GM12878 (cell line): Measurements from ENCODE around the gene PUDP. TPM values are rescaled to one million over a fixed set of nuclear protein-coding genes. Genes with fewer than 3 reads are reported as not detected.

Source experiments
- ATAC-seq: fragments of 200-7000 bp; cut with Tn5 transposase; 3 replicates; pipeline ENCODE4 v1.9.1; 2020; ENCODE audit warnings: mild to moderate bottlenecking, moderate library complexity
- BruUV-seq: library from RNA; stranded (reverse); fragments of 400-500 nt; replicated peaks from 2 replicates; lab custom pipeline; 2021; lab: Mats Ljungman, UMichigan
- CTCF ChIA-PET: fragments of 300-600 bp; sonication (Branson Sonifier 250); formaldehyde crosslinking; extraction: SDS; loops from one replicate; lab custom pipeline; 2021; ENCODE audit warnings: inconsistent platforms; lab: Yijun Ruan, JAX
- POLR2A ChIA-PET: fragments of 350-600 bp; formaldehyde crosslinking; extraction: SDS; loops from one replicate; lab custom pipeline; 2021; ENCODE audit warnings: inconsistent platforms; lab: Charles Lee
- RAD21 ChIA-PET: fragments of 300-600 bp; sonication (Branson Sonifier 250); formaldehyde crosslinking; loops from one replicate; lab custom pipeline; 2023; ENCODE audit warnings: antibody characterized with exemption; ENCODE audit not compliant: unreplicated experiment; lab: Charles Lee
- SMC1A ChIA-PET: fragments of 300-600 bp; sonication (Branson Sonifier 250); formaldehyde crosslinking; loops from one replicate; lab custom pipeline; 2023; ENCODE audit not compliant: unreplicated experiment, uncharacterized antibody; lab: Charles Lee
- DNase-seq: peaks from one replicate; pipeline ENCODE4 v3.0.0-alpha.2; 2011; ENCODE audit warnings: low read depth, low spot score
- FAIRE-seq: peaks from 3 replicates; lab custom pipeline; 2011; peaks lifted over from hg19 to GRCh38; lab: Jason Lieb, UNC
- H2AFZ ChIP-seq: 2 replicates; pipeline ENCODE4 v1.6.0; 2011; ENCODE audit warnings: low read depth, low read length, control low read depth; ENCODE audit not compliant: control insufficient read depth
- H3K27ac ChIP-seq: 2 replicates; pipeline ENCODE4 v1.5.1; 2011; ENCODE audit warnings: control low read depth; ENCODE audit not compliant: control insufficient read depth, insufficient read depth
- H3K27me3 ChIP-seq, 2 experiments: replicated peaks in 1 of 2; 2 replicates each; pipeline versions ENCODE4 v1.6.0 to v1.6.1; 2011; ENCODE audit warnings: low read length in 1 of 2; ENCODE audit not compliant: control insufficient read depth in 2 of 2, insufficient read depth in 2 of 2
- H3K36me3 ChIP-seq, 2 experiments: 2 replicates each; pipeline ENCODE4 v1.5.1; 2011; ENCODE audit warnings: low read length in 1 of 2; ENCODE audit not compliant: control insufficient read depth in 2 of 2, insufficient read depth in 2 of 2
- H3K4me1 ChIP-seq: 2 replicates; pipeline ENCODE4 v1.6.1; 2011; ENCODE audit warnings: mild to moderate bottlenecking, low read length, moderate library complexity, mixed read lengths; ENCODE audit not compliant: control insufficient read depth, insufficient read depth
- H3K4me2 ChIP-seq: 2 replicates; pipeline ENCODE4 v1.6.0; 2011; ENCODE audit warnings: control low read depth; ENCODE audit not compliant: control insufficient read depth, insufficient read depth
- H3K4me3 ChIP-seq: fragments of 200-600 bp; sonication (generic); 2 replicates; pipeline ENCODE4 v1.5.1; 2016
- H3K79me2 ChIP-seq: 2 replicates; pipeline ENCODE4 v1.6.0; 2011; ENCODE audit warnings: low read length; ENCODE audit not compliant: control insufficient read depth, insufficient read depth
- H3K9ac ChIP-seq: 2 replicates; pipeline ENCODE4 v1.8.0; 2011; ENCODE audit warnings: low read length, control low read depth, mixed read lengths; ENCODE audit not compliant: control insufficient read depth, insufficient read depth
- H3K9me3 ChIP-seq: replicated peaks from 3 replicates; pipeline ENCODE4 v1.5.1; 2011; ENCODE audit warnings: mild to moderate bottlenecking, low read length; ENCODE audit not compliant: control insufficient read depth, insufficient read depth
- H4K20me1 ChIP-seq: 2 replicates; pipeline ENCODE4 v1.6.0; 2011; ENCODE audit not compliant: control insufficient read depth, insufficient read depth
- CREB1 ChIP-seq: IDR thresholded peaks from 2 replicates; pipeline ENCODE4 v1.6.1; 2012; ENCODE audit warnings: low read depth, mild to moderate bottlenecking, inconsistent platforms
- FOXM1 ChIP-seq: IDR thresholded peaks from 2 replicates; pipeline ENCODE4 v1.6.1; 2012; ENCODE audit warnings: low read depth, mild to moderate bottlenecking, inconsistent platforms, low read length, moderate library complexity
- HSF1 ChIP-seq: fragments of 150-350 bp; IDR thresholded peaks from 2 replicates; pipeline ENCODE4 v1.6.1; 2014; ENCODE audit warnings: mild to moderate bottlenecking, low read depth, low read length
- NBN ChIP-seq: fragments of 450-650 bp; IDR thresholded peaks from 2 replicates; pipeline ENCODE4 v1.6.1; 2016
- NFYB ChIP-seq: IDR thresholded peaks from 2 replicates; pipeline ENCODE4 v1.6.1; 2011; ENCODE audit warnings: low read depth, mild to moderate bottlenecking, low read length, improper control_type of control experiment, moderate library complexity; ENCODE audit not compliant: insufficient read depth
- RB1 ChIP-seq: fragments of 450-650 bp; formaldehyde crosslinking; IDR thresholded peaks from 2 replicates; pipeline ENCODE4 v1.6.1; 2017; ENCODE audit warnings: mild to moderate bottlenecking, borderline replicate concordance
- SKIL ChIP-seq: fragments of 450-650 bp; IDR thresholded peaks from 2 replicates; pipeline ENCODE4 v1.6.1; 2017; ENCODE audit warnings: mild to moderate bottlenecking, low read depth, inconsistent platforms; ENCODE audit not compliant: poor library complexity, severe bottlenecking
- SMAD1 ChIP-seq: fragments of 450-650 bp; IDR thresholded peaks from 2 replicates; pipeline ENCODE4 v1.6.1; 2018; ENCODE audit warnings: mild to moderate bottlenecking, low read depth; ENCODE audit not compliant: partially characterized antibody
- STAT1 ChIP-seq: fragments of 450-650 bp; conservative IDR thresholded peaks from 2 replicates; pipeline ENCODE4 v1.6.1; 2014; ENCODE audit warnings: antibody characterized with exemption, mild to moderate bottlenecking
- TCF12 ChIP-seq: IDR thresholded peaks from 2 replicates; pipeline ENCODE4 v1.6.1; 2011; ENCODE audit warnings: low read depth, mild to moderate bottlenecking, low read length
- ZNF207 ChIP-seq: fragments of 450-650 bp; IDR thresholded peaks from 2 replicates; pipeline ENCODE4 v1.6.1; 2014; ENCODE audit warnings: antibody characterized with exemption, mild to moderate bottlenecking, borderline replicate concordance
- ZSCAN29 ChIP-seq: fragments of 450-650 bp; IDR thresholded peaks from 2 replicates; pipeline ENCODE4 v1.6.1; 2017; ENCODE audit warnings: mild to moderate bottlenecking, moderate library complexity
- WGBS: methylation state at CpG from one replicate; pipeline ENCODE4 v1.1.6; 2016; ENCODE audit warnings: low lambda C conversion rate; ENCODE audit not compliant: insufficient replicate concordance, insufficient coverage; ENCODE audit errors: missing lambda C conversion rate; 5-methylcytosine and 5-hydroxymethylcytosine counted together
- in situ Hi-C: fragments of 300-500 bp; cut with MboI; formaldehyde crosslinking; loops from 9 replicates; pipeline ENCODE4 v1.14.3; 2018; ENCODE audit warnings: mixed read lengths
- intact Hi-C: fragments of 100-400 bp; cut with micrococcal nuclease; formaldehyde crosslinking; loops from one replicate; pipeline ENCODE4 v1.14.2; 2022; ENCODE audit not compliant: unreplicated experiment
- polyA plus RNA-seq, 11 experiments: library from polyadenylated mRNA; depleted of rRNA in 4 of 11; unstranded in 6 of 11; stranded (reverse) in 5 of 11; fragments of >200 nt; fragmentation: Nextera tagmentation in 4 of 11; fragmentation: Illumina TruSeq in 1 of 11; extraction: Ambion mirVana in 4 of 11; extraction: Trizol in 1 of 11; gene quantifications; 1 replicate in 1 of 11; 2 replicates in 10 of 11; pipeline versions ENCODE4 v1.2.1 to v1.2.3, GENCODE V29; 2011 to 2016; ENCODE audit warnings: inconsistent platforms in 2 of 11, missing spikeins in 2 of 11, low read depth in 1 of 11
- total RNA-seq, 4 experiments: library from RNA; depleted of rRNA in 3 of 4; stranded (reverse); fragments of >200 nt in 3 of 4; fragmentation: Illumina TruSeq in 1 of 4; extraction: Trizol in 1 of 4; gene quantifications; 2 replicates each; pipeline versions ENCODE4 v1.2.1 to v1.2.3, GENCODE V29; 2013 to 2021

PUDP gene
- total and polyA plus RNA-seq, 10 of the 15 experiments (the other 5 are each of a cell fraction or from before 2014, with no cell fraction given): 30.8 to 83.5 (median 61.7) TPM

- ChIA-PET RAD21 (interaction anchor here (0.8 to 1.0 kb wide), 3 partner anchors 8 to 323 kb away, joined by 3 read pairs; no protein-coding TSS in a partner anchor), POLR2A (interaction anchor here (0.6 to 0.8 kb wide), 2 partner anchors 19 to 22 kb away, joined by 3 read pairs; no protein-coding TSS in a partner anchor), CTCF (interaction anchor here (0.7 to 1.2 kb wide), 2 partner anchors 9 to 17 kb away, joined by 3 read pairs; no protein-coding TSS in a partner anchor), SMC1A (interaction anchor here (1.2 to 1.9 kb wide), 7 partner anchors 13 to 88 kb away, joined by 3 to 9 read pairs (median 6); no protein-coding TSS in a partner anchor)
- no peak for TF ChIP-seq ZNF207
- TF ChIP-seq SMAD1: no peak
- TF ChIP-seq RB1: no peak
- TF ChIP-seq STAT1: no peak
- no peak for TF ChIP-seq NFYB
- no peak for TF ChIP-seq FOXM1
- TF ChIP-seq CREB1: no peak
- Histone ChIP-seq H3K27ac (no peak overlapping the region), H4K20me1 (no peaks in the 10 kb centered on the region), H3K9ac (no peak overlapping the region), H3K36me3 (peaks cover 3 to 8% of the 10 kb centered on the region in 2 experiments; a peak in 3 of 4 replicates), H3K4me2 (no peak overlapping the region), H3K9me3 (no peaks in the 10 kb centered on the region), H3K4me1 (peaks cover 19% of the 10 kb centered on the region), H3K4me3 (no peak overlapping the region), H3K79me2 (no peaks in the 10 kb centered on the region), H2AFZ (no peak overlapping the region), H3K27me3 (no peaks in the 10 kb centered on the region)
- 100% methylated on average over 1 of the region's 1 CpG for WGBS
- DNase-seq (no peak), ATAC-seq (no peak), FAIRE-seq (no peak)
- intact Hi-C loops (no loop called here), in situ Hi-C loops (no loop called here)
- no TSS peak for BruUV-seq
Observed at GRCh38 chrX:7062276-7062675, 85.7 kb downstream of the PUDP start.

- no peak overlapping the region for H2AFZ ChIP-seq
- no peak overlapping the region for H3K27ac ChIP-seq
- no TSS peak for BruUV-seq
- in situ Hi-C loops (no loop called here), intact Hi-C loops (no loop called here)
- peaks cover 19% of the 10 kb centered on the region for H3K4me1 ChIP-seq
- no peak overlapping the region for H3K4me2 ChIP-seq
- peaks cover 3 to 7% of the 10 kb centered on the region in 2 experiments; a peak in 3 of 4 replicates for H3K36me3 ChIP-seq
- no peaks in the 10 kb centered on the region for H3K9me3 ChIP-seq
- WGBS: 100% methylated on average over 2 of the region's 2 CpGs
- H3K79me2 ChIP-seq: no peaks in the 10 kb centered on the region
- no peak for DNase-seq
- POLR2A ChIA-PET: interaction anchor here (0.8 kb wide), 1 partner anchor 23 kb away, joined by 3 read pairs; no protein-coding TSS in a partner anchor
- no peaks in the 10 kb centered on the region for H4K20me1 ChIP-seq
- no peak overlapping the region for H3K4me3 ChIP-seq
- CTCF ChIA-PET: interaction anchor here (0.5 to 1.2 kb wide), 5 partner anchors 13 to 1029 kb away, joined by 3 read pairs; no protein-coding TSS in a partner anchor
- RAD21 ChIA-PET: interaction anchor here (0.8 to 1.0 kb wide), 4 partner anchors 9 to 322 kb away, joined by 3 read pairs; no protein-coding TSS in a partner anchor
- no peak overlapping the region for H3K9ac ChIP-seq
- FAIRE-seq: no peak
- ATAC-seq: no peak
- no peaks in the 10 kb centered on the region for H3K27me3 ChIP-seq
- SMC1A ChIA-PET: interaction anchor here (0.6 to 3.0 kb wide), 10 partner anchors 10 to 85 kb away, joined by 3 to 11 read pairs (median 6); partner anchors contain the start of gene STS
- TF ChIP-seq HSF1 (no peak), SKIL (no peak), ZSCAN29 (no peak), NBN (no peak), TCF12 (no peak)
Observed at GRCh38 chrX:7061429-7061828, 86.5 kb downstream of the PUDP start.
